Measurements from ENCODE around the gene SP3.

SP3 gene

GRCh38 chr2:173869244-173870229, 95.6 kb downstream of the SP3 start:
- DNase-seq (ENCODE audit: low read depth), result no peak
- TF ChIP-seq CTCF (IDR thresholded peaks at IDR 0.05; ENCODE audit: control insufficient read depth, insufficient read depth, low read depth, low read length, missing control alignments), result no peak
- no peak overlapping the region for H3K4me3 ChIP-seq (ENCODE audit: control insufficient read depth, low read depth, low read length)

DNA sequence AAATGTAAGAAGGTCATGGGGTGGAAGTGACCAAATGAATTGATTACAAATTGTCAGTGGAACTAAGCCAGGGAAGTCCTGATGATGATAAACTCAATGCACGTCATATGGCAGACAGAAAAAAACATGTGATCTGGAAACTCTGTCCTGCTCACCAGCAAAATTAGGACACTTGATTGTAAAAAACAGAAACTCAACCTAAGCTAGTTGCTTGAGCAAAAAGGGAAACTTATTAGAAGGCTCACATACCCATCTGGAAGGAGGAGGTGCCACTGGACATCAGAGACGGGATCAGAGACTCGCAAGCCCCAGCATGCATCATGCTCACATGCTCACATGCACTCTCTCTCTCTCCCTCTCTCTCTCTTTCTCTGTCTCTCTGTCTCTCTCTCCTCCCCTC, 96.8 kb downstream of the SP3 start:
- no peak for DNase-seq (ENCODE audit: low read depth)
- TF ChIP-seq CTCF (IDR thresholded peaks at IDR 0.05; ENCODE audit: control insufficient read depth, insufficient read depth, low read depth, low read length, missing control alignments), result no peak
- H3K4me3 ChIP-seq (ENCODE audit: control insufficient read depth, low read depth, low read length), result no peak overlapping the region

- no peak for TF ChIP-seq CTCF (IDR thresholded peaks at IDR 0.05; ENCODE audit: control insufficient read depth, insufficient read depth, low read depth, low read length, missing control alignments)
- DNase-seq (ENCODE audit: low read depth), result no peak
- H3K4me3 ChIP-seq (ENCODE audit: control insufficient read depth, low read depth, low read length), result no peak overlapping the region
These were observed 98.1 kb downstream of the SP3 start for GRCh38 chr2:173866874-173867618.

- no peak for TF ChIP-seq CTCF (IDR thresholded peaks at IDR 0.05; ENCODE audit: control insufficient read depth, insufficient read depth, low read depth, low read length, missing control alignments)
- no peak for DNase-seq (ENCODE audit: low read depth)
- H3K4me3 ChIP-seq (ENCODE audit: control insufficient read depth, low read depth, low read length), result no peak overlapping the region
These were observed 99.0 kb downstream of the SP3 start for GRCh38 chr2:173865971-173866873.

GRCh38 chr2:173862612-173863217, 102.5 kb downstream of the SP3 start:
- DNase-seq (ENCODE audit: low read depth), result no peak
- TF ChIP-seq CTCF (IDR thresholded peaks at IDR 0.05; ENCODE audit: control insufficient read depth, insufficient read depth, low read depth, low read length, missing control alignments), result no peak
- H3K4me3 ChIP-seq (ENCODE audit: control insufficient read depth, low read depth, low read length), result no peak overlapping the region
